VCaP (cell line): ENCODE results near the gene KCNJ5.

Source experiments
- H3K27ac ChIP-seq: fragments of 450-650 bp; 2 replicates; pipeline ENCODE4 v1.5.1; 2017
- CTCF ChIP-seq: fragments of 450-650 bp; conservative IDR thresholded peaks from 2 replicates; pipeline ENCODE4 v1.5.1; 2017; ENCODE audit warnings: mild to moderate bottlenecking, moderate library complexity

Gene KCNJ5

GRCh38 chr11:128903248-128904061 is 12.3 kb downstream of the KCNJ5 start:
- TF ChIP-seq CTCF = no peak
- H3K27ac ChIP-seq = peak overlapping the region; percentile 79

- peak overlapping the region; percentile 79 for H3K27ac ChIP-seq
- no peak for TF ChIP-seq CTCF
Measured at GRCh38 chr11:128904303-128904655, 13.1 kb downstream of the KCNJ5 start.

DNA sequence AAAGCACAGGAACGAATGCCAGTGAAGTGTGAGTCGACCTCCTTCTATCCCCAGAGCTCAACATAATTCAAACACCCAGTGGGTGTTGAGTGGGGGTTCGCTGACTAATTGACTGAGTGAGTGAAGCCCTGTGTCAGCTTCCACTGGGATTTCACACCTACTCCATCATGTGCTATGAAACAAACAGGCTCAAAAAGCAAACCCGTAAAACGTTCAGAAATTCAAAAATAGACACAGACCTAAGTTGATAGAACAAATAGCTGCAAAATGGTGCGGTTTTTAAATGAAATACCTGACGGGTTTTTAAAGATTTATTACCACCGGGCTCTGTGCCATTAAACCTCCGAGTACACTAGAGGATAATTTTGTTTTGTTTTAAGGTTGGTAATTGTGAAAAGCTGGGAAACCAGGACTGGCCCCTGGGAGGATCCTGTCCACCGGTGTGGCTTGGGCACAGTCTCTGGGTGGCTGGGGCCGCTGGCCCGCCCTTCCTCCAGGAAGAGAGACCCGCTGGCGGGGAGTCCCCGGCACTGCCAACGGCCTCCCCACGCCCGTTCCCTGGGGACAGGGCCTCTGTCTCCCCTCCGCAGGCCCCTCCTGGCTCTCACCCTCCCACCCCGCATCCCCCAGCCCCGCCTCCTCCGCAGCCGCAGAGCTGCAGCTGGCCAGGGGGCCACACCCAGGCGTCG is 13.6 kb downstream of the KCNJ5 start:
- no peak for TF ChIP-seq CTCF
- peak overlapping the region; percentile 79 for H3K27ac ChIP-seq

- peak overlapping the region; percentile 79 for H3K27ac ChIP-seq
- TF ChIP-seq CTCF = peak; percentile 92
Measured at GRCh38 chr11:128905345-128906184, 14.4 kb downstream of the KCNJ5 start.

DNA sequence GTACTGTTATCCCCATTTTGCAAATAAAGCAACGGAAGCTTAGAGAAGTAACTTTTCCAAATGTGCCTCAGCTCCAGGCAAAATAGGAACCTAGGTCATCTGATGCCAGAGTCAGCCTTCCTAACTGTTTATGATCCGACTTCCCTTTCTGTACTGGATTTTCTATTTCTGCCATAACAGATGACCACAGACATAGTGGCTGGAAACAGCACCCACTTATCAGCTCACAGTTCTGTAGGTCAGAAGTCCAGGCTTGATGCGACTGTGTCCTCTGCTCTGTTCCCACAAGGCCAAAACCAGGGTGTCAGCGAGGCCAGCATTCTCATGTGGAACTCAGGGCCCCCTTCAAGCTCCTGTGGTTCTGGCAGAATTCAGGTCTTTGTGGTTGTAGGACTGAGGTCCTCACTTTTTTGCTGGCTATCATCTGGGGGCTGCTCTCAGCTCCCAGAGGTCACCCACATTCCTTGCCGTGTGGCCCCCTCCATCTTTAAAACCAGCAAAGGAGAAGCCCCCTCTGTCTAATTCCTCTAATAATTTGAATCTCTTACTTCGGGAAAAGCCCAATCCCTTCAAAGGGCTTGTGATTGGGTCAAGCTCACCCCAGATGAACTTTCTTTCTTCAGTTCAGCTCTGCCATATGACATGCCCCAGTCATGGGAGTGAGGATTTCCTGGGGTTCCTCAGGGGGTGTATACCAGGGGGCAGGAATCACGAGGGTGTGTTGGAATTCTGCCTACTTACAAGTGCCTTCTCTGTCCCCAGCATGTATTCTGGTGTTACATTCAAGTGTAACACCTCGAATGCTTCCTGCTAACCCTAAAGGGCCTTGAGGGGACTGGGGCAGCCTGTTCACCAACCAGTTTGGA is 15.3 kb downstream of the KCNJ5 start:
- peak; percentile 67 for TF ChIP-seq CTCF
- H3K27ac ChIP-seq = peak overlapping the region; percentile 79

- no peak overlapping the region for H3K27ac ChIP-seq
- TF ChIP-seq CTCF = no peak
Measured at GRCh38 chr11:128907585-128907984, 16.4 kb downstream of the KCNJ5 start.
